Measurements from ENCODE around the gene CLSTN2.

DNA sequence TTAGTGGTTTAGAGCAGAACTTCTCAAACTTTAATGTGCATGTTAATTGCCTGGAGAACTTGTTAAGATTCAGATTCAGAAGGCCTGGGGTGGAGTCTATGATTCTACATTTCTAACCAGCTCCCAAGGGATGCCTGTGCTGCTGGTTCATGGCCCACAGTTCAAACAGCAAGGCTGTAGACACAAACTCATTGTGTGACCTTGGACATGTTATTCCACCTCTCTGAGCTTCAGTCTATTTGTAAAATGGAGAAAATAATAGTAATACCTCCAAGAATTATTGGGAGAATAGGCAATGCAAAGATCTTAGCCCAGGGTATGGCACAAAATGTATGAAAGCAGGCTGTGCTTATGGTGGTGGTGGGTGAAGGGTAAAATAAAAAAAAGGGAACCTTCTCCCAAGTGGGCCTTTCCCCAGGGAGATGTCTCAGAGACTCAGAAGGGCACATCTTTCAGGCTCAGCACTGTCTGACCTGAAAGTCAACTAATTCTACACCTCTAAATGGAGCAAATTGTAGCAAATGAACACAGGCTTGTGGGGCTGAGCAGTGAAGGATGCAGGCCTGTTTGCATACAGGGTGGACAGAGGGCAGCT, 566.9 kb downstream of the CLSTN2 start:
- TF ChIP-seq, protein P1, sequence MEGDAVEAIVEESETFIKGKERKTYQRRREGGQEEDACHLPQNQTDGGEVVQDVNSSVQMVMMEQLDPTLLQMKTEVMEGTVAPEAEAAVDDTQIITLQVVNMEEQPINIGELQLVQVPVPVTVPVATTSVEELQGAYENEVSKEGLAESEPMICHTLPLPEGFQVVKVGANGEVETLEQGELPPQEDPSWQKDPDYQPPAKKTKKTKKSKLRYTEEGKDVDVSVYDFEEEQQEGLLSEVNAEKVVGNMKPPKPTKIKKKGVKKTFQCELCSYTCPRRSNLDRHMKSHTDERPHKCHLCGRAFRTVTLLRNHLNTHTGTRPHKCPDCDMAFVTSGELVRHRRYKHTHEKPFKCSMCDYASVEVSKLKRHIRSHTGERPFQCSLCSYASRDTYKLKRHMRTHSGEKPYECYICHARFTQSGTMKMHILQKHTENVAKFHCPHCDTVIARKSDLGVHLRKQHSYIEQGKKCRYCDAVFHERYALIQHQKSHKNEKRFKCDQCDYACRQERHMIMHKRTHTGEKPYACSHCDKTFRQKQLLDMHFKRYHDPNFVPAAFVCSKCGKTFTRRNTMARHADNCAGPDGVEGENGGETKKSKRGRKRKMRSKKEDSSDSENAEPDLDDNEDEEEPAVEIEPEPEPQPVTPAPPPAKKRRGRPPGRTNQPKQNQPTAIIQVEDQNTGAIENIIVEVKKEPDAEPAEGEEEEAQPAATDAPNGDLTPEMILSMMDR (conservative IDR thresholded peaks at IDR 0.05): no peak
- no peak for TF ChIP-seq EZH2 (IDR thresholded peaks at IDR 0.05; ENCODE audit: low read depth)

All from PC-9 (cell line).